CD4-positive, alpha-beta T cell (primary cell): ENCODE measurements around the gene GAGE12J. TPM values are rescaled to one million over a fixed set of nuclear protein-coding genes. Genes with fewer than 3 reads are reported as not detected.
"Not testable (repeated sequence)": the region's sequence is repeated elsewhere in the genome, so short reads cannot be mapped to it uniquely, and the experiment has no call there.

ENCODE experiments used
- ATAC-seq: fragments of 200-7000 bp; cut with Tn5 transposase; one replicate; pipeline ENCODE4 v1.10.0; 2022; ENCODE audit warnings: mild to moderate bottlenecking; ENCODE audit not compliant: poor library complexity
- CTCF ChIA-PET: fragments of 350-600 bp; sonication (Branson Sonifier 250); formaldehyde crosslinking; loops from one replicate; lab custom pipeline; 2021; ENCODE audit warnings: antibody characterized with exemption, inconsistent platforms; lab: Charles Lee
- POLR2A ChIA-PET: fragments of 350-600 bp; sonication (Branson Sonifier 250); formaldehyde crosslinking; loops from one replicate; lab custom pipeline; 2021; ENCODE audit warnings: antibody characterized with exemption, inconsistent platforms; lab: Charles Lee
- DNase-seq, 14 experiments: peaks; one replicate each; pipeline ENCODE4 v3.0.0-alpha.2; 2013 to 2020; ENCODE audit warnings: mixed read lengths in 2 of 14
- H3K27ac ChIP-seq, 2 donors: one replicate each; pipeline versions ENCODE4 v1.5.1 to v1.7.0; 2013; ENCODE audit warnings: low read length in 2 of 2, low read depth in 1 of 2, mild to moderate bottlenecking in 1 of 2
- H3K27me3 ChIP-seq, 2 experiments: 1 replicate in 1 of 2; 2 replicates in 1 of 2; pipeline versions ENCODE4 v1.6.1 to v1.7.0; 2013; ENCODE audit warnings: low read length in 2 of 2, control low read depth in 1 of 2, mild to moderate bottlenecking in 1 of 2, moderate library complexity in 1 of 2; ENCODE audit not compliant: insufficient read depth in 2 of 2, control insufficient read depth in 1 of 2
- H3K36me3 ChIP-seq: one replicate; pipeline ENCODE4 v1.6.1; 2013; ENCODE audit warnings: low read length, control low read depth; ENCODE audit not compliant: insufficient read depth
- H3K4me1 ChIP-seq: one replicate; pipeline ENCODE4 v1.6.1; 2013; ENCODE audit warnings: low read length, control low read depth; ENCODE audit not compliant: insufficient read depth
- H3K4me3 ChIP-seq: one replicate; pipeline ENCODE4 v1.5.1; 2013; ENCODE audit warnings: mild to moderate bottlenecking, low read length, moderate library complexity
- H3K9me3 ChIP-seq, 2 experiments: 1 replicate in 1 of 2; 2 replicates in 1 of 2; pipeline versions ENCODE4 v1.6.1 to v1.7.0; 2013; ENCODE audit warnings: low read length in 2 of 2, mild to moderate bottlenecking in 2 of 2, control low read depth in 1 of 2, moderate library complexity in 1 of 2; ENCODE audit not compliant: control insufficient read depth in 1 of 2, insufficient read depth in 1 of 2
- H3K27ac Mint-ChIP-seq: one replicate; pipeline ENCODE4 v1.8.0; 2020; ENCODE audit warnings: mixed read lengths
- H3K27me3 Mint-ChIP-seq: one replicate; pipeline ENCODE4 v1.8.0; 2021; ENCODE audit warnings: mixed read lengths
- H3K36me3 Mint-ChIP-seq: one replicate; pipeline ENCODE4 v1.8.0; 2021; ENCODE audit warnings: low read depth, mixed read lengths
- H3K4me1 Mint-ChIP-seq: one replicate; pipeline ENCODE4 v1.8.0; 2021; ENCODE audit warnings: low read depth, mixed read lengths
- H3K4me3 Mint-ChIP-seq: one replicate; pipeline ENCODE4 v1.8.0; 2020; ENCODE audit warnings: mild to moderate bottlenecking, mixed read lengths
- H3K9me3 Mint-ChIP-seq: one replicate; pipeline ENCODE4 v1.8.0; 2020; ENCODE audit warnings: mixed read lengths
- intact Hi-C, 2 experiments: fragments of 100-400 bp; cut with DNase I in 1 of 2; cut with micrococcal nuclease in 1 of 2; formaldehyde crosslinking; loops; one replicate each; pipeline versions ENCODE4 v1.15.1 to v1.9.0; 2023 to 2025; cut with DNase I, micrococcal nuclease
- total RNA-seq, 174 experiments: library from RNA in 2 of 174; stranded (reverse) in 2 of 174; gene quantifications; one replicate each; pipeline ENCODE4 v1.2.3 and lab custom pipeline; 2021 to 2026

GAGE12J gene
- total RNA-seq, 2 experiments from 2014 or later = not detected

GRCh38 chrX:49331841-49332240 lies 10.0 kb downstream of the GAGE12J start:
- H3K9me3 ChIP-seq, H3K27ac Mint-ChIP-seq, H3K27ac ChIP-seq, ATAC-seq, H3K4me3 Mint-ChIP-seq, CTCF ChIA-PET, intact Hi-C loops, H3K27me3 ChIP-seq, H3K36me3 Mint-ChIP-seq, H3K27me3 Mint-ChIP-seq, H3K9me3 Mint-ChIP-seq, H3K4me1 Mint-ChIP-seq, H3K4me1 ChIP-seq, H3K4me3 ChIP-seq, H3K36me3 ChIP-seq, POLR2A ChIA-PET: not testable (repeated sequence)
- peak in 2 of 14 experiments; percentile 12 to 24 for DNase-seq

GRCh38 chrX:49341449-49341848 lies 19.6 kb downstream of the GAGE12J start:
- ATAC-seq, H3K27ac ChIP-seq, H3K27me3 ChIP-seq, H3K4me3 Mint-ChIP-seq, CTCF ChIA-PET, H3K4me3 ChIP-seq, H3K36me3 ChIP-seq, H3K4me1 Mint-ChIP-seq, intact Hi-C loops, H3K27ac Mint-ChIP-seq, H3K27me3 Mint-ChIP-seq, H3K9me3 Mint-ChIP-seq, H3K9me3 ChIP-seq, H3K36me3 Mint-ChIP-seq, POLR2A ChIA-PET, H3K4me1 ChIP-seq, DNase-seq: not testable (repeated sequence)

GRCh38 chrX:49344496-49345175 lies 22.8 kb downstream of the GAGE12J start:
- CTCF ChIA-PET, H3K4me1 Mint-ChIP-seq, H3K4me3 Mint-ChIP-seq, H3K9me3 Mint-ChIP-seq, POLR2A ChIA-PET, H3K27me3 ChIP-seq, H3K27ac ChIP-seq, H3K27me3 Mint-ChIP-seq, ATAC-seq, H3K4me3 ChIP-seq, H3K4me1 ChIP-seq, H3K27ac Mint-ChIP-seq, H3K9me3 ChIP-seq, H3K36me3 ChIP-seq, H3K36me3 Mint-ChIP-seq, intact Hi-C loops, DNase-seq: not testable (repeated sequence)

DNA sequence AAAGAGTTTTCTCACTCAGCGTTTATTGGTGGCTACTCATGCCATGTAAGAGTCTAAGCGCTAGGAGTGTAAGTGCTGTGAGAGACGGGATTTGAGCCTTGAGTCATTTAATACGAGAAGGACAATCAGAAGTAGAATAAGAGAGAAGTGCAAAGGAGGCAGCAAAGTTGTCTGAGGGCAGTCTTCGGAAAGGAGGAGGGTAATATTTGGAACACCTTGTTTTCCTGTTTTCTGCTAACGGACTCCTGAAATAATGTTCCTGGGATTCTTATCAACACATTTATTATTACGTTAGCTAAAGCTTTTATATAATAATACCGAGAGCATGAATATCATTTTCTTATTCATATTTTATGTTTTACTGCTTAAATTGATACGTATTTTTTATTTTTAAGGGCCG lies 23.6 kb downstream of the GAGE12J start:
- intact Hi-C loops, H3K27ac ChIP-seq, H3K27me3 Mint-ChIP-seq, ATAC-seq, H3K36me3 ChIP-seq, H3K4me1 ChIP-seq, POLR2A ChIA-PET, H3K27me3 ChIP-seq, H3K4me1 Mint-ChIP-seq, H3K9me3 ChIP-seq, CTCF ChIA-PET, H3K36me3 Mint-ChIP-seq, DNase-seq, H3K4me3 ChIP-seq, H3K9me3 Mint-ChIP-seq, H3K27ac Mint-ChIP-seq, H3K4me3 Mint-ChIP-seq: not testable (repeated sequence)

DNA sequence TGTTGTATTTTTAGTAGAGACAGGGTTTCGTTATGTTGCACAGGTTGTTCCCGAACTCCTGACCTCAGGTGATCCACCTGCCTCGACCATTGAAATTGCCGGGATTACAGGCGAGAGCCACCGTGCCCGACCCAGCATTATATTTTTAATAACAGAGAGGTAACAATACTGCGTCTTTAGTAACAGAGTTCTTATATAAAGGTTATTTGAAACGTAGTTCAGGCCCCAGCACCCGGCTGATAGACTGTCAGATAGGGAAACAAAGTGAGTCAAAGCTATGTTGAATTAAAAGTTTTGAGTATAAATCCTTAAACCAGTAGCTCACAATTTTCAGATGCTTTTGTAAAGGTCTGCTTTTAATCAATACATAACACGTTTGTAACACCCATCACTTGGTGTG lies 24.3 kb downstream of the GAGE12J start:
- peak in 3 of 14 experiments; percentile 5 to 13 (median 11) for DNase-seq
- H3K27me3 Mint-ChIP-seq, H3K9me3 Mint-ChIP-seq, CTCF ChIA-PET, H3K27ac Mint-ChIP-seq, H3K36me3 Mint-ChIP-seq, H3K9me3 ChIP-seq, H3K27ac ChIP-seq, H3K27me3 ChIP-seq, H3K4me1 Mint-ChIP-seq, H3K4me3 Mint-ChIP-seq, H3K36me3 ChIP-seq, ATAC-seq, POLR2A ChIA-PET, H3K4me1 ChIP-seq, intact Hi-C loops, H3K4me3 ChIP-seq: not testable (repeated sequence)

Other genes with a start within 250 kb of the GAGE12J start
- gene PRAF2, start 248.0 kb upstream of the GAGE12J start, total RNA-seq = 10 to 100 TPM; 17.1 to 21.0 TPM
- gene WDR45, start 242.2 kb upstream of the GAGE12J start, total RNA-seq = 10 to 100 TPM; 74.8 to 78.7 TPM
- gene GPKOW, start 198.3 kb upstream of the GAGE12J start, total RNA-seq = 1 to 10 TPM; 8.9 to 9.6 TPM
- under 1 TPM; 0.89 to 0.93 TPM for gene MAGIX, start 159.3 kb upstream of the GAGE12J start, total RNA-seq
- gene PLP2, start 150.1 kb upstream of the GAGE12J start, total RNA-seq = 100 to 1,000 TPM; 124 to 128 TPM
- 1 to 10 TPM; 1.8 to 2.3 TPM for gene PRICKLE3, start 135.7 kb upstream of the GAGE12J start, total RNA-seq
- under 1 TPM; 0.17 to 0.69 TPM for gene SYP, start 121.8 kb upstream of the GAGE12J start, total RNA-seq
- gene CACNA1F, start 88.7 kb upstream of the GAGE12J start, total RNA-seq = 1 to 10 TPM; 1.1 to 1.2 TPM
- 10 to 100 TPM; 12.7 to 15.8 TPM for gene CCDC22, start 86.6 kb upstream of the GAGE12J start, total RNA-seq
- gene FOXP3, start 57.3 kb upstream of the GAGE12J start, total RNA-seq = 1 to 10 TPM; 3.7 TPM
- 1 to 10 TPM; 8.5 to 9.1 TPM for gene PPP1R3F, start 52.2 kb upstream of the GAGE12J start, total RNA-seq
- gene GAGE10, start 18.4 kb upstream of the GAGE12J start, total RNA-seq = not detected
- gene GAGE13, start 9.5 kb downstream of the GAGE12J start, total RNA-seq = not detected
- not detected for gene GAGE12C, start 210.1 kb downstream of the GAGE12J start, total RNA-seq
- gene GAGE12D, start 219.7 kb downstream of the GAGE12J start, total RNA-seq = not detected
- gene GAGE12E, start 229.3 kb downstream of the GAGE12J start, total RNA-seq = not detected
- not detected for gene GAGE12F, start 238.8 kb downstream of the GAGE12J start, total RNA-seq
- not detected for gene GAGE12G, start 248.4 kb downstream of the GAGE12J start, total RNA-seq